SK-N-SH (cell line): ENCODE results near the gene CBX6.

Source experiments
- EP300 ChIP-seq, 2 experiments: IDR thresholded peaks; 2 replicates each; pipeline versions ENCODE4 v1.4.0 to v1.6.1; 2012; ENCODE audit warnings: borderline replicate concordance in 1 of 2, low read depth in 1 of 2, low read length in 1 of 2
- TF ChIP-seq, protein P1 (sequence below): fragments of 200-600 bp; sonication (generic); IDR thresholded peaks from 2 replicates; pipeline ENCODE4 v1.6.1; 2017; ENCODE audit warnings: antibody characterized with exemption, mild to moderate bottlenecking, moderate library complexity
- TF ChIP-seq, protein P2 (sequence below): IDR thresholded peaks from 2 replicates; pipeline ENCODE4 v1.4.0; 2012; ENCODE audit warnings: low read depth

DNA sequence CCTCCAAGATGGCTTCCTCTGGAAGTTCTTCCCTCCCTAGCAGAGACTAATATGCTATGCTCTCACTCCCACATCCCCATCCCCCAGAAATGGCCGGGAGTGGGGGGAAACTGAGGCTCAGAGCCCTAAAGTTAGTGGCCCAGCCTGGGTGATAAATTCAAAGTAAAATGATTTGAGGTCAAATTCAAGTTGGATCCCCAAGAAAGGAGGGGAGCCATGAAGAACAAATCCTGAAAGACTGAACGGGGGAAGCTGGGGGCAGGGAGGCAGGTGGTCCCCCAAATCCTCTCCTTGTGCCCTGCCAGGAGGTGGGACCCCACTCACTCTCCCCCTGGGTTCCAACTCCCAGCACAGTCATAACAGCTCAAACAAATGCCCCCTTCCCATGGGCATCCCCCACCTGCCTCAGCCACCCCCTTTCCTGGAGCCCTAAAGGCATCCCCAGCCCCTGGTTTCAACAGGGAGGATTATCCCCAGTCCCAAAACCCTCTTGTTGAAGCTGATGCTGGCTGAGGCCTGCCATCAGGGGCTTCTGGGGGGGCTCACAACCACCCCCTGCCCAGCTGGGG is 1.1 kb downstream of the CBX6 start:
- TF ChIP-seq EP300 (IDR thresholded peaks at IDR 0.05; ENCODE audit: borderline replicate concordance in 1 of 2, low read depth in 1 of 2, low read length in 1 of 2) = no peak
- TF ChIP-seq, protein P1, sequence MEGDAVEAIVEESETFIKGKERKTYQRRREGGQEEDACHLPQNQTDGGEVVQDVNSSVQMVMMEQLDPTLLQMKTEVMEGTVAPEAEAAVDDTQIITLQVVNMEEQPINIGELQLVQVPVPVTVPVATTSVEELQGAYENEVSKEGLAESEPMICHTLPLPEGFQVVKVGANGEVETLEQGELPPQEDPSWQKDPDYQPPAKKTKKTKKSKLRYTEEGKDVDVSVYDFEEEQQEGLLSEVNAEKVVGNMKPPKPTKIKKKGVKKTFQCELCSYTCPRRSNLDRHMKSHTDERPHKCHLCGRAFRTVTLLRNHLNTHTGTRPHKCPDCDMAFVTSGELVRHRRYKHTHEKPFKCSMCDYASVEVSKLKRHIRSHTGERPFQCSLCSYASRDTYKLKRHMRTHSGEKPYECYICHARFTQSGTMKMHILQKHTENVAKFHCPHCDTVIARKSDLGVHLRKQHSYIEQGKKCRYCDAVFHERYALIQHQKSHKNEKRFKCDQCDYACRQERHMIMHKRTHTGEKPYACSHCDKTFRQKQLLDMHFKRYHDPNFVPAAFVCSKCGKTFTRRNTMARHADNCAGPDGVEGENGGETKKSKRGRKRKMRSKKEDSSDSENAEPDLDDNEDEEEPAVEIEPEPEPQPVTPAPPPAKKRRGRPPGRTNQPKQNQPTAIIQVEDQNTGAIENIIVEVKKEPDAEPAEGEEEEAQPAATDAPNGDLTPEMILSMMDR = no peak
- TF ChIP-seq, protein P2, sequence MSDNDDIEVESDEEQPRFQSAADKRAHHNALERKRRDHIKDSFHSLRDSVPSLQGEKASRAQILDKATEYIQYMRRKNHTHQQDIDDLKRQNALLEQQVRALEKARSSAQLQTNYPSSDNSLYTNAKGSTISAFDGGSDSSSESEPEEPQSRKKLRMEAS = no peak
